ENCODE data around the gene RFX4. TPM values are rescaled to one million over a fixed set of nuclear protein-coding genes. Genes with fewer than 3 reads are reported as not detected.

RFX4 gene
- total RNA-seq, 1 experiment from 2014 or later, result not detected

GRCh38 chr12:106717673-106718072, 134.9 kb downstream of the RFX4 start:
- H2AFZ ChIP-seq (ENCODE audit: low read depth, low read length, poor library complexity, severe bottlenecking), result no peak overlapping the region
- no peaks in the 10 kb centered on the region for H3K79me2 ChIP-seq (ENCODE audit: insufficient read depth, low read length)
- no peaks in the 10 kb centered on the region for H3K9me2 ChIP-seq (ENCODE audit: insufficient read depth)
- no TSS peak for BruUV-seq (replicated peaks)
- H3K27ac ChIP-seq (ENCODE audit: low read depth, low read length), result no peak overlapping the region
- no peaks in the 10 kb centered on the region for H3K9me3 ChIP-seq (ENCODE audit: control insufficient read depth in 1 of 2, insufficient read depth in 1 of 2, low read depth in 1 of 2, low read length in 2 of 2)
- no peak overlapping the region for H3K4me2 ChIP-seq (ENCODE audit: low read length)
- RAD21 ChIA-PET (ENCODE audit: low non-redundant PET in 1 of 2, low total read pairs in 2 of 2, uncharacterized antibody in 2 of 2, unreplicated experiment in 2 of 2), result no interaction called here
- H3K9ac ChIP-seq (ENCODE audit: low read length), result no peak overlapping the region
- DNase-seq (ENCODE audit: low read depth, low spot score) (no peak), ATAC-seq (no peak)
- H3K4me3 ChIP-seq (replicated peaks in 1 of 2; ENCODE audit: low read depth in 1 of 2, low read length in 2 of 2), result no peak overlapping the region
- no peaks in the 10 kb centered on the region for H3K36me3 ChIP-seq (ENCODE audit: control insufficient read depth in 1 of 2, insufficient read depth in 2 of 2, low read length in 2 of 2)
- intact Hi-C loops (cut with micrococcal nuclease), result no loop called here
- no peaks in the 10 kb centered on the region for H3K4me1 ChIP-seq (ENCODE audit: control insufficient read depth in 1 of 2, insufficient read depth in 2 of 2, low read length in 2 of 2)
- H4K20me1 ChIP-seq (ENCODE audit: insufficient read depth), result no peaks in the 10 kb centered on the region
- TF ChIP-seq SIN3A (IDR thresholded peaks at IDR 0.05; ENCODE audit: low read depth), result no peak
- TF ChIP-seq YY1 (IDR thresholded peaks at IDR 0.05; ENCODE audit: extremely low read depth, insufficient replicate concordance, low read depth, low read length), result no peak
- no peak for TF ChIP-seq FOSL1 (IDR thresholded peaks at IDR 0.05; ENCODE audit: low read depth)
- no peak for TF ChIP-seq EZH2phosphoT487 (IDR thresholded peaks at IDR 0.05; ENCODE audit: borderline replicate concordance)
- TF ChIP-seq CBX3 (IDR thresholded peaks at IDR 0.05; ENCODE audit: low read depth), result no peak
- no peak for TF ChIP-seq ATF3 (IDR thresholded peaks at IDR 0.05)
- no peak for TF ChIP-seq CTCF (IDR thresholded peaks at IDR 0.05 in 2 of 3, conservative IDR thresholded peaks at IDR 0.05 in 1 of 3; ENCODE audit: borderline replicate concordance in 1 of 3, insufficient read depth in 1 of 3, low read depth in 2 of 3, low read length in 2 of 3)
- TF ChIP-seq POLR2A (IDR thresholded peaks at IDR 0.05; ENCODE audit: borderline replicate concordance, extremely low read depth, insufficient read depth, insufficient read length), result no peak
- TF ChIP-seq EGR1 (IDR thresholded peaks at IDR 0.05; ENCODE audit: low read depth), result no peak
- no peak for TF ChIP-seq EZH2 (IDR thresholded peaks at IDR 0.05)
- no peaks in the 10 kb centered on the region for H3K27me3 ChIP-seq (ENCODE audit: insufficient read depth, low read length)
- CTCF ChIA-PET, result no interaction called here
- POLR2A ChIA-PET, result no interaction called here

All from HCT116 (cell line).